ENCODE results near the gene B3GALNT2.
A peak's percentile ranks its signal among the peaks of the same experiment; 100 is the strongest.
"Not testable (repeated sequence)": the region's sequence is repeated elsewhere in the genome, so short reads cannot be mapped to it uniquely, and the experiment has no call there.

B3GALNT2 gene

GRCh38 chr1:235503403-235504121 lies 690 bp downstream of the B3GALNT2 start:
- peak; percentile 51 for DNase-seq

GRCh38 chr1:235502601-235503402 lies 1.4 kb downstream of the B3GALNT2 start:
- peak; percentile 56 for DNase-seq

GRCh38 chr1:235500971-235501540 lies 3.2 kb downstream of the B3GALNT2 start:
- peak; percentile 13 for DNase-seq

GRCh38 chr1:235495551-235495950 lies 8.7 kb downstream of the B3GALNT2 start:
- DNase-seq, result no peak

GRCh38 chr1:235495030-235495429 lies 9.2 kb downstream of the B3GALNT2 start:
- DNase-seq, result no peak

GRCh38 chr1:235494531-235494930 lies 9.7 kb downstream of the B3GALNT2 start:
- DNase-seq, result no peak

GRCh38 chr1:235491644-235492043 lies 12.6 kb downstream of the B3GALNT2 start:
- DNase-seq, result no peak

- no peak for DNase-seq
Measured at GRCh38 chr1:235486321-235486720, 17.9 kb downstream of the B3GALNT2 start.

- DNase-seq, result no peak
Measured at GRCh38 chr1:235485558-235485957, 18.7 kb downstream of the B3GALNT2 start.

GRCh38 chr1:235483090-235483489 lies 21.2 kb downstream of the B3GALNT2 start:
- no peak for DNase-seq

GRCh38 chr1:235473806-235474205 lies 30.4 kb downstream of the B3GALNT2 start:
- peak; percentile 30 for DNase-seq

GRCh38 chr1:235470741-235471439 lies 33.4 kb downstream of the B3GALNT2 start:
- no peak for DNase-seq

GRCh38 chr1:235469897-235470296 lies 34.4 kb downstream of the B3GALNT2 start:
- DNase-seq, result not testable (repeated sequence)

- peak; percentile 50 for DNase-seq
Measured at GRCh38 chr1:235468970-235469369, 35.3 kb downstream of the B3GALNT2 start.

- no peak for DNase-seq
Measured at GRCh38 chr1:235468004-235468403, 36.2 kb downstream of the B3GALNT2 start.

GRCh38 chr1:235465066-235465465 lies 39.2 kb downstream of the B3GALNT2 start:
- DNase-seq, result no peak

GRCh38 chr1:235462832-235463231 lies 41.4 kb downstream of the B3GALNT2 start:
- not testable (repeated sequence) for DNase-seq

- no peak for DNase-seq
Measured at GRCh38 chr1:235461954-235462353, 42.3 kb downstream of the B3GALNT2 start.

- no peak for DNase-seq
Measured at GRCh38 chr1:235460770-235461169, 43.5 kb downstream of the B3GALNT2 start.

GRCh38 chr1:235457856-235458255 lies 46.4 kb downstream of the B3GALNT2 start:
- not testable (repeated sequence) for DNase-seq

GRCh38 chr1:235455823-235456222 lies 48.4 kb downstream of the B3GALNT2 start:
- no peak for DNase-seq

GRCh38 chr1:235455097-235455496 lies 49.2 kb downstream of the B3GALNT2 start:
- no peak for DNase-seq

GRCh38 chr1:235454021-235454420 lies 50.2 kb downstream of the B3GALNT2 start:
- no peak for DNase-seq
